ENCODE results near the gene MKX.
A peak's percentile ranks its signal among the peaks of the same experiment; 100 is the strongest.

The MKX gene

DNA sequence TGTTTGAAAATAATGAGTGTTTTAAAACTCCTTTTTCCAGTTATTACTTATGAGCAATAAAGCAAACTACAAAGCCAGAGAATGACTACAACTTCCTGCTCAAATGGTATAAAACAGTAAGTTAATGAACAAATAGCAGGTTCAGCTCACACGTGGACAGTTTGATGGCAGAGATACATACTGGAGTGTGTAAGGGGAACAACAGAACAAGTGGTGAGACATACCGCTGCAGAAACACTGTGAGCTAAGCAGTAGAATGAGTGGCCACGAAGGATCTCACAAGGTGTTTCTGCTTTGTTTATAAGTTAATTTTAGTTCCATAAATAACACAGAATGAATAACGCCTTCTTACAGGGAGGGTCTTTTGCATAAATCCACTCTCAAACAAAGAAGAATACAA lies 3.0 kb upstream of the MKX start:
- Mint-ChIP-seq H3K36me3 (ENCODE audit: insufficient read depth) (peaks cover 14% of the 10 kb centered on the region), H3K4me1 (peaks cover 29% of the 10 kb centered on the region), H3K9me3 (no peaks in the 10 kb centered on the region), H3K4me3 (no peak overlapping the region), H3K27ac (ENCODE audit: low read depth) (no peak overlapping the region), H3K27me3 (peaks cover 95% of the 10 kb centered on the region)
- ATAC-seq (replicated peaks; ENCODE audit: extremely low read depth, poor library complexity, severe bottlenecking) (no peak), DNase-seq (ENCODE audit: low spot score in 2 of 2) (no peak)

DNA sequence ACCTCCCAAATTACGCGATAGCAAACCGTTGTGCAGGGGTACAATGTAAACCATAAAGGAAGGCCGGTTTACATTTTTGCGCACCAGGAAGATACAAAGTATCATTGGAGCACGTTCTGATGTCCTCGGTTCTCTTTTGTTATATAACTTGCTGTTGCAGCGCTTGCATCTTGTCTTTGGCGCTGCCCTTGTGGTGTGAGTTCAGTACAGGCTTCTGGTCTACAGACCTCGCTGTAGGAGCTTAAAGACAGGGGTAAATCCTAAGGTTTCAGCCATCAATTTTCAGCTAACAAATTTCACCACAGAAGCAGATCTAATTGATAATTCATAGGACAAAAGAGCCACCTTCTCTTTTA lies 1.5 kb upstream of the MKX start:
- Mint-ChIP-seq H3K36me3 (ENCODE audit: insufficient read depth) (peaks cover 16% of the 10 kb centered on the region), H3K27me3 (peaks cover 84% of the 10 kb centered on the region), H3K4me1 (peaks cover 31% of the 10 kb centered on the region), H3K4me3 (peak overlapping the region; percentile 2), H3K9me3 (no peaks in the 10 kb centered on the region), H3K27ac (ENCODE audit: low read depth) (no peak overlapping the region)
- no peak for ATAC-seq (replicated peaks; ENCODE audit: extremely low read depth, poor library complexity, severe bottlenecking)
- no peak for DNase-seq (ENCODE audit: low spot score in 2 of 2)

DNA sequence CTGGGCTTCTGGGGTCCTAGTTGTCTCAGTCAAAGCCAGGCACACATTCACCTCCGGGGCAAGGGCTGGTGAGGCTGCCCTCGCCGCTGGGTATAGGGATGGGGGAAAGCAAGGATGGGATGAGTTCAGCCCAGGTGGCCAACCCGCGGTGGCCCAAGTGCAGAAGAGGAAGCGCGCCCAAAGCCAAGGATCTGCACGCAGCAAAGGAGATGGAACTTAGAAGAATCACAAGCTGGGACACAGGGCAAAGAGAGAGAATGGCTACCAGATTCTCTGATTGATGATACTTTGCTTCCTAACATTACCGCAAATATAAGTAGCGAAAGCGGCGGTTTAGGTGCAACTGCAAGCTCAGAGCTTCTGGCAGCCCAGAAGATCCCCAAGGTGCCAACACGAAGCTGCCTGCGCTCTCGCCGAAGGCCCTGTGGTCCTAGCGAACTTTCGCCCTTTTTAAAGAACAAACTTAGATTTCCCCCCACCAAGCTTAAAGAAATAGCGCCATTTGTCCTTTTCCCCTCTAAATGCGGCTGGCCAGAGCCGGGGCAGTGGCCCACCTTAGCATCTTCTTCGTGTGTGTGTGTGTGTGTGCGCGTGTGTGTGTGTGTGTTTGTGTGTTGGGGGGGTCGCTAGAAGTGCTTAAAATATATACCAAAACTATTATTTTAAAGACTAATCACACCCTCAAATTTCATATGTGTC lies 927 bp upstream of the MKX start:
- H3K27me3 Mint-ChIP-seq, result peaks cover 79% of the 10 kb centered on the region
- no peak for DNase-seq (ENCODE audit: low spot score in 2 of 2)
- H3K36me3 Mint-ChIP-seq (ENCODE audit: insufficient read depth), result peaks cover 16% of the 10 kb centered on the region
- peaks cover 31% of the 10 kb centered on the region for H3K4me1 Mint-ChIP-seq
- no peak for ATAC-seq (replicated peaks; ENCODE audit: extremely low read depth, poor library complexity, severe bottlenecking)
- no peaks in the 10 kb centered on the region for H3K9me3 Mint-ChIP-seq
- H3K4me3 Mint-ChIP-seq, result peak overlapping the region; percentile 2
- no peak overlapping the region for H3K27ac Mint-ChIP-seq (ENCODE audit: low read depth)

DNA sequence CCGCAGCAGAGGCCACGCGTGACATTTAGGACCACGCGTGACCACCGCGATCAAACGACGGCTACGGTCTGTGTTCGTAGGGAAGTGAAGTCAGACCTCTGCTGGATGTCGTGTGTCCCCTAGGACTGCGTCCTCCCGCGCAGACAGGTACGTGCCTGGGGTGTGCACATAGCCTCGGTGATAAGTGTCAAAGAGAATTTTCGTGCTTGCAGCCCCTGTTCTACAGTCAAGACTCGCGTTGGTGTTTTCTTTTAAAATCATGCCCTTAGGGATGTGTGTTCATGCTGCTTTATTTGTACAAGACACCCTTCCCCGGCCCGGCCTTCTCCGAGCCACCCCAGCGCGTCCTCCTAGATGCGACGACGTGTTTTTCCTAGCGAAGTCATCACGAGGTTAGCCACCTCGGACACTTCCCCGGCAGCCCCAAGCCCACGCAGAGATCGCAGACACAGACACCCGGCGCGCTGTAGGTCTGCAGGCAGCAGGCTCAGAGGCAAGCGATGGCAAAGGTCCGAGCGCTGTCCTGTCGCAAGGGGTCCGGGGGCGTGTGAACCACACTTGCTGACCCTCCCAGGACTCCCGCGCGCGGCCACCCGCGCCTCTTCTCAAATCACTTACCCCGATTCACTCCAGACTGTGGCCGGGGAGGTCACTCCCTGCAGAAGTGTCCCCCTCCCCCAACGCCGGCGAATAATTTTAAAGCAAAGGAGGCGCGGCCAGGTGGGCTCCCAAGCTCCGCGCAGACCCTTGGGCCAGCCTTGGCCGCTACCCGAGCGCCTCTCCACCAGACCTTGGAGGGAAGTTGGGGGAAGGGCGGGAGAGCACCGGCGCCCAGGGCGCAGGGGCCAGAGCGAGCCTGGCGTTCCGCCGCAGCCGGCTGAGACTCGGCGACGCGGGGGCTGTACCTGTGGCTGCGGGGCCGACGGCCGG lies 552 bp downstream of the MKX start:
- Mint-ChIP-seq H3K9me3 (no peaks in the 10 kb centered on the region), H3K36me3 (ENCODE audit: insufficient read depth) (peaks cover 16% of the 10 kb centered on the region), H3K27me3 (peaks cover 79% of the 10 kb centered on the region), H3K4me1 (peaks cover 31% of the 10 kb centered on the region), H3K27ac (ENCODE audit: low read depth) (no peak overlapping the region), H3K4me3 (peak overlapping the region; percentile 79)
- DNase-seq (ENCODE audit: low spot score in 2 of 2) (peak in 1 of 2 donors; percentile 12), ATAC-seq (replicated peaks; ENCODE audit: extremely low read depth, poor library complexity, severe bottlenecking) (no peak)

DNA sequence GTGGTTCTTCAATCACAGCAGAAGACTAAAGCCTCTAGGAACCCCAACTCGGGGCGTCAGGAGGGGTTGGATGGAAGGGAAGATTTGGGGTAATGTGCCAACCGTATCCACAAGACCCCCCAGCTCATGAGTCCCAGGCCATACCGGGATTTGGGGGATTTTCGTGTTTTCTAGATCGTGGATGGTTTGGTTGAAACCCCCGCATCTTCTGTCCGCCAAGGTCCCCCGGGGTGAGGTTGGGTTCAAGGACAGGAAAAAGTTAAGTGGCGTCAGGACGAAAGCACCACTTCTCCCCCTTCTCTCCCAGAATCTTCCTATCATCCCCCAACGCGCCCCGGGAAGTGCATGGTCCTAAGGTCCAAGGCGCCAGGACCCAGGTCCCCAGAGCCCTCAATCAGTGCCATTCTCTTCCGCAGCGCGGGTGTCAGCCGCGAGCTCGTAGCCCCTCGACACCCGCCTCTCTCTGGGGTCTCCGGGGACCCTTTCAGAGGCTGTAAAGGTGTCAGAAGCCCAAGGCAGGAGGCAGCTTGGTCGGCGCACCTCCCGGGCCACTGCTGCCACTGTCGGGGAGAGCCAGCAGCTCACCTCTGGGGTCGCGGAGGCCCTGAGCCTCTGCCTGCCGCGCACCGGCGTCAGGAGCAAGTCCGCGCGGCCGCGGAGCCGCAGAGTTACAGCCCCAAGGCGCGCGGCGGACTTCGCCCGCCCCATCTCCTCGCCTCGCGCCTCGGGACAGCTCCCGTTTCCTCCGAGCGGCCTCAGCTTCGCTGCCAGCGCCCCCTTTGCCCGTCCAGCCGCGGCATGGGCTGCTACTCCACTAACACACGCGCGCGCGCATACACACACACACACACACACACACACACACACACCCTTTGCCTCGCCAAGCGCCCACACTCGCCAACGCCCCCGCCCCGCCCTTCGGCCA lies 1.5 kb downstream of the MKX start:
- Mint-ChIP-seq H3K4me1 (peaks cover 31% of the 10 kb centered on the region), H3K4me3 (peak overlapping the region; percentile 79), H3K9me3 (no peaks in the 10 kb centered on the region), H3K27ac (ENCODE audit: low read depth) (no peak overlapping the region), H3K36me3 (ENCODE audit: insufficient read depth) (peaks cover 16% of the 10 kb centered on the region), H3K27me3 (peaks cover 72% of the 10 kb centered on the region)
- DNase-seq (ENCODE audit: low spot score in 2 of 2), result peak in 1 of 2 donors; percentile 18
- ATAC-seq (replicated peaks; ENCODE audit: extremely low read depth, poor library complexity, severe bottlenecking), result no peak

DNA sequence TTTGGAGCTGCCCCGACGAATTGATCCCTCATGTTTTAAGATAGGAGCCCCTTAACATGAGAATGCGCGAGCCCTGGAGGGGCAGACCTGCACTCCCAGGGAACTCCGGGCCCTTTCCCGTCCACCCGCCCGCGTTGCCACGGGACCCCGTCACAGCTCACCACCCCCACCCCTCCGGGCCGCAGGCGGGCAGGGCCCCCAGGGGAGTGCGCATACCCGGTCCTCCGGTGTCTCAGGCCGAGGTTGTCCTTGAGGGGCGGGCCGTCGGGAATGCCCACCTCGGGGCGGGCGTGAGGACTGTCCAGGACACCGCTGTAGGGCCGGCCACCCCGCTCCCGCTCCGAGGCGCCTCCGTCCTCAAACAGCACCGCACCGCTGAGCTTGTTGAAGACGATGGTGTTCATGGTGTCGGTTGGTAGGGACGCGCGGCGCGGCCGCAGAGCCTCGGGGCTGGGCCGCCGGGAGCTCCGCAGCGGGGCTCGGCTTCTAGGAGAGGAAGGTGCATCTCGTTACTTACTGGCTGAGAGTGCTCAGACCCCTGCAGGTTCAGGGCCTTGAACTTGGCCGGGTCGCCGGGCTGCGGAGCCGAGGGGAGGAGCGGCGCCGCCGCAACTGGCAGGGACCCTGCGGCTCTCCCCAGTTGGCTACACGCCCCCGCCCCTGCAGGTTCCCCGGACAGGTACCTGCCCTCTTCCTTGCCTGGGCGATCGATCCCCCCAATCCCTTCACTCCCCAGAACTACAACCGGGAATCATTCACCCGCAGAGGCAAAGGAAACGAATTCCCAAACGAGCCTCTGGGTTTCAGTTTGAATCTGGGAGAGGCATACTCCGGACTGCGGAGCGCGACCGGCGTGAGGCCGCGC lies 2.4 kb downstream of the MKX start:
- ATAC-seq (replicated peaks; ENCODE audit: extremely low read depth, poor library complexity, severe bottlenecking) (no peak), DNase-seq (ENCODE audit: low spot score in 2 of 2) (peak in 1 of 2 donors; percentile 27)
- Mint-ChIP-seq H3K27ac (ENCODE audit: low read depth) (no peak overlapping the region), H3K9me3 (no peaks in the 10 kb centered on the region), H3K4me1 (peaks cover 31% of the 10 kb centered on the region), H3K36me3 (ENCODE audit: insufficient read depth) (peaks cover 16% of the 10 kb centered on the region), H3K4me3 (peak overlapping the region; percentile 79), H3K27me3 (peaks cover 70% of the 10 kb centered on the region)

DNA sequence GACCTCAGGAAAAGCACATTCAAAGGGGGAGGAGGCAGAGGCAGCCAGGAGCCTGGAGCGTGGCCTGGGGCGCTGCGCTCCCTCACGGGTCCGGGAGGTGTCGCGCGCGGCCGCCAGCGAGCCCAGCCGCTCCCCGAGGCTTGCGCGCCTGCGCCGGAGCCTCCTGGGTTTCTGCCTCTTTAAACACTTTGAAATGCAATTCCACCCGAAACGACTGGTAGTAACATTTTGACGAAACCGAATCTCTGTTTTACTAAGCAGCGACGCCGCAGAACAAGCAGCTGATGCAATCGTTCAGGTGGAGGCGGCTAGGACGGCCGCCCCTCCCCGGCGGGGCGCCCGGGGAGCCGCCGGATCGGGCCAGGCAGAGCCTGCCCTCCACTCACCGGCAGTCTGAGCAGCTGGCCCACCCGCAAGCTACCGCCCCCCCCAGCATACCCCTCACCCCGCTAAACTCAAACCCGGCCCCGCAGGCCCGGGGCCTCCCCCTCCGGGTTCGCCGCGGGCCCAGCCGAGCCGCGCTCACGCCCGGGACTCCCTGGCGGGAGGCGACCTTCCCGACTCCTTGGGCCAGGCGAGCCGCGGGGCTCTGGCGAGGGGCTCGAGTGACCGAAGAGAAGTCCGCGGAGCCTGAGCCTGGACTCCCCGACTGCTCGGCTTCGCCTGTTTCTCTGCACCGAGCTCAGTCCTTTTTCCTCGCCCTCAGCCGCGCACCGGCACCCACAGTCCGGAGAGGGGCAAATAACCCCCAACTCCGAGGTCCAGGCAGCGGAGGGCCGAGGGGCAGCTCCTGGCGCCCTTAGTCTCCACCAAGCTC lies 3.2 kb downstream of the MKX start:
- ATAC-seq (replicated peaks; ENCODE audit: extremely low read depth, poor library complexity, severe bottlenecking), result peak; percentile 79
- Mint-ChIP-seq H3K9me3 (no peaks in the 10 kb centered on the region), H3K27ac (ENCODE audit: low read depth) (no peak overlapping the region), H3K27me3 (peaks cover 74% of the 10 kb centered on the region), H3K36me3 (ENCODE audit: insufficient read depth) (peaks cover 16% of the 10 kb centered on the region), H3K4me3 (peak overlapping the region; percentile 79), H3K4me1 (peaks cover 31% of the 10 kb centered on the region)
- peak; percentile 63 to 65 for DNase-seq (ENCODE audit: low spot score in 2 of 2)

DNA sequence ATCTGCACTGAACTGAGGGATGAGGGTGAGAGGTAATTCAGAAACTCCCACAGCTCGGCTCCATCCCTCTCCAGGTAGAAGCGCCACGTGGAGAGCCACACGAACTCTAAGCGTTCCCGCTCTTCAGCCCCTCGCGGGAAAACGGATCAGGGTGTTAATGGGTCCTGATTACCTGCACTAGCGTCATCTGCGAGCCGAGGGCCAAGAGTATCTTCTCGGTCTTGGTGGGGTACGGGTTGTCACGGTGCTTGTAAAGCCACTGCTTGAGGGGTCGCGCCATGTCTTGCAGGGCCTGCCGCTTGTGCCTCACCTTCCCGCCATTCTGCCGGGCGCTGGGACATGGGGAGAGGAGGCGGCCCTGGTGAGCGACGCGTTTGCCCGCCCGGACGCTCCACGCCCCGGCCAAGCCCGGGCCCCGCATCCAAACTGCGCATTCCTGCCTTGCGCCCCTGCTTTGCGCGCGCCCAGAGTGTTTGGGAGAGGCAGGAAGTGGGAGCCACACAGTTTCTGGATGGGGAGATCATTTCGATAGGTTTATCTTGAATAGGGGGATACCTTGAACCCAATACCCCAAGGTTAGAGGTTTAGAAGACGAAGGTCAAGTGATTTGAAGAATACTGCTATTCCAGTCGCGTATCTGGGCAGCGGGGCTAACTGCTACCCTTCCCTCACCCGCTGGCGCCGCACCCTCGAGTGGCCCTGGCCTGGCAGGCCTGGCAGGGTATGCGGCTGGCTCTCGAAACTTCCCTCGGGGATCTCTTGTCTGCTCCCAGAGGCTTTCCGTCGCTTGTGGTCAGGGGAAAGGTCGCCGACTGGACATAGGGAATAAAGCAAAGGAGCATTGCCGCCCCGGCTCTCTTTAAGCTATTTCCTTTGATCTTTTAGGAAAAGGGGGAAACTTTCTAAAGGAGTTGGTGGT lies 4.2 kb downstream of the MKX start:
- ATAC-seq (replicated peaks; ENCODE audit: extremely low read depth, poor library complexity, severe bottlenecking) (no peak), DNase-seq (ENCODE audit: low spot score in 2 of 2) (no peak)
- H3K27ac Mint-ChIP-seq (ENCODE audit: low read depth), result no peak overlapping the region
- H3K27me3 Mint-ChIP-seq, result peaks cover 68% of the 10 kb centered on the region
- peak overlapping the region; percentile 66 for H3K4me3 Mint-ChIP-seq
- peaks cover 22% of the 10 kb centered on the region for H3K4me1 Mint-ChIP-seq
- no peaks in the 10 kb centered on the region for H3K9me3 Mint-ChIP-seq
- H3K36me3 Mint-ChIP-seq (ENCODE audit: insufficient read depth), result peaks cover 13% of the 10 kb centered on the region

DNA sequence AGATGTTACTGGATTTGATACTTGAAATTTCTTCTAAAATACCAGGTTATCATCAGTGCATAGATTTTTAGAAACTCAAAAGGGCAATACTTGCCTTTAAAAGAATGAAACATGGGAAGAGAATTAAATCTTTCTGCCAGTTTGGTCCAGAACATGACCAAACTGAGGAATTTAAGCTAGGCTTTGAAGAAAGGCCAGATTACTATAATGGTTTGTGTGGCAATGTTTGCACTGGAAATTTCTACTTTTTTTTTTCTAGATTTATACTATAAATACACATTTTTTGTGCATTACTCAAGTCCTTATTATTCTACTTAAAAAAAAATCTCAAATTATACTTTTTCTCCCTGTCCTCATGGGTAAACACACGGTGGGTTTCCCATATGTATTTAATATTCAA lies 9.2 kb downstream of the MKX start:
- Mint-ChIP-seq H3K4me3 (no peak overlapping the region), H3K36me3 (ENCODE audit: insufficient read depth) (no peaks in the 10 kb centered on the region), H3K9me3 (no peaks in the 10 kb centered on the region), H3K4me1 (no peaks in the 10 kb centered on the region), H3K27me3 (peaks cover 61% of the 10 kb centered on the region), H3K27ac (ENCODE audit: low read depth) (no peak overlapping the region)
- DNase-seq (ENCODE audit: low spot score in 2 of 2) (no peak), ATAC-seq (replicated peaks; ENCODE audit: extremely low read depth, poor library complexity, severe bottlenecking) (no peak)

DNA sequence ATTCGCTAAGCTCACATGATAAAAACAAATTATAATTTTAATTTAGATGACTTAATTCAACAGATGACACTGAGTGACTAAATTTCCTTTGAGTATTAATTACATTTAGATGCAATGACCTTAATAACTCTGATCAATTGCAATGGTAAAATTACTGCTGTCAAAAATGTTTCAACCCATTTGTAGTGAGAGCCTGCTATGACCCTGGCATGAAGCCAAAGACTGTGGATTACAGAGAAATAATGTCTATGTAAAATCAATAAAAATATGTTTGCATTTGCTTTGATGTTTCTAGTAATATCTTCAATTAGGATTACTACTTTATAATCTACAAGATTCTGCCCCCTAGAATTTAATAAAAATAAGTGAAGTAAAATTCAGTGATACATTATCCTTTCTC lies 15.6 kb downstream of the MKX start:
- DNase-seq (ENCODE audit: low spot score in 2 of 2) (no peak), ATAC-seq (replicated peaks; ENCODE audit: extremely low read depth, poor library complexity, severe bottlenecking) (no peak)
- H3K9me3 Mint-ChIP-seq, result no peaks in the 10 kb centered on the region
- H3K4me1 Mint-ChIP-seq, result no peaks in the 10 kb centered on the region
- H3K36me3 Mint-ChIP-seq (ENCODE audit: insufficient read depth), result no peaks in the 10 kb centered on the region
- no peak overlapping the region for H3K27ac Mint-ChIP-seq (ENCODE audit: low read depth)
- H3K4me3 Mint-ChIP-seq, result no peak overlapping the region
- H3K27me3 Mint-ChIP-seq, result peaks cover 58% of the 10 kb centered on the region
